Activated CD8-positive, alpha-beta memory T cell treated with anti-CD3 and anti-CD28 coated beads for 36 hours (primary cell): ENCODE results near the gene CDRT4. TPM values are rescaled to one million over a fixed set of nuclear protein-coding genes. Genes with fewer than 3 reads are reported as not detected.
"Not testable (repeated sequence)": the region's sequence is repeated elsewhere in the genome, so short reads cannot be mapped to it uniquely, and the experiment has no call there.

ENCODE experiments used
- CTCF ChIA-PET: fragments of 350-600 bp; sonication (Branson Sonifier 250); formaldehyde crosslinking; loops from one replicate; lab custom pipeline; 2021; ENCODE audit warnings: antibody characterized with exemption; lab: Charles Lee
- POLR2A ChIA-PET: fragments of 350-600 bp; sonication (Branson Sonifier 250); formaldehyde crosslinking; loops from one replicate; lab custom pipeline; 2021; ENCODE audit warnings: antibody characterized with exemption; lab: Charles Lee
- total RNA-seq, 2 experiments: library from RNA; stranded (reverse); gene quantifications; one replicate each; pipeline ENCODE4 v1.2.3, GENCODE V29; 2021

Gene CDRT4
- total RNA-seq, 2 experiments from 2014 or later, result 2.1 to 2.8 TPM

GRCh38 chr17:15440347-15440746 is 27.1 kb downstream of the CDRT4 start:
- ChIA-PET POLR2A (no interaction called here), CTCF (interaction anchor here (1.2 kb wide), 1 partner anchor 63 kb away, joined by 3 read pairs; no protein-coding TSS in a partner anchor)

DNA sequence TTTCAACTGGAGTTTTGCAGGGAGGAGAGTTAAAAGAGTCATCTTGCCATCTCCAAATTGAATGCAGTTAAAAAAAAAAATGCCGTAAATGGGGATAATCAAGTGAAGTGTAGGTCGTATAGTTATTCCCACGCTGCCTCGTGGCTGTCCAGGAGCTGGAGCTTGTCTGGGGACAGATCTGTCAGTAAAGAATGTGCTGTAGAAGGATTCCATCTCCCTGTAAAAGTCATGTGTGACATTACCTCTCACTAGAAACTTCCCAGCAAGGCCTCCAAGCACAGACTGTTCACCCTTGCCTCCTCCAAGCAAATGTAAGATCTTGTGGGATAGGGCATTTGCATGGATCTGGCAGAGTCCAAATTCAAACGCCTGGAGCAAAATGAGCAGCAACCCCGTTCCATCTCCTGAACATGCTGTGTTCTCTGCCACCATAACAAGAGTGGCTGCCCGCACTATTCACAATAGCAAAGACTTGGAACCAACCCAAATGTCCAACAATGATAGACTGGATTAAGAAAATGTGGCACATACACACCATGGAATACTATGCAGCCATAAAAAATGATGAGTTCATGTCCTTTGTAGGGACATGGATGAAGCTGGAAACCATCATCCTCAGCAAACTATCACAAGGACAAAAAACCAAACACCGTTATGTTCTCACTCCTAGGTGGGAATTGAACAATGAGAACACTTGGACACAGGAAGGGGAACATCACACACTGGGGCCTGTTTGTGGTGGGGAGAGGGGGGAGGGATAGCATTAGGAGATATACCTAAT is 28.0 kb downstream of the CDRT4 start:
- POLR2A ChIA-PET, result not testable (repeated sequence)
- CTCF ChIA-PET, result interaction anchor here (1.2 kb wide), 1 partner anchor 63 kb away, joined by 3 read pairs; no protein-coding TSS in a partner anchor

- CTCF ChIA-PET, result no interaction called here
Observed at GRCh38 chr17:15438491-15439105, 28.8 kb downstream of the CDRT4 start.

GRCh38 chr17:15437303-15437635 is 30.2 kb downstream of the CDRT4 start:
- ChIA-PET POLR2A (no interaction called here), CTCF (no interaction called here)

More at GRCh38 chr17:15438491-15439105, 28.8 kb downstream of the CDRT4 start:
- POLR2A ChIA-PET, result no interaction called here

DNA sequence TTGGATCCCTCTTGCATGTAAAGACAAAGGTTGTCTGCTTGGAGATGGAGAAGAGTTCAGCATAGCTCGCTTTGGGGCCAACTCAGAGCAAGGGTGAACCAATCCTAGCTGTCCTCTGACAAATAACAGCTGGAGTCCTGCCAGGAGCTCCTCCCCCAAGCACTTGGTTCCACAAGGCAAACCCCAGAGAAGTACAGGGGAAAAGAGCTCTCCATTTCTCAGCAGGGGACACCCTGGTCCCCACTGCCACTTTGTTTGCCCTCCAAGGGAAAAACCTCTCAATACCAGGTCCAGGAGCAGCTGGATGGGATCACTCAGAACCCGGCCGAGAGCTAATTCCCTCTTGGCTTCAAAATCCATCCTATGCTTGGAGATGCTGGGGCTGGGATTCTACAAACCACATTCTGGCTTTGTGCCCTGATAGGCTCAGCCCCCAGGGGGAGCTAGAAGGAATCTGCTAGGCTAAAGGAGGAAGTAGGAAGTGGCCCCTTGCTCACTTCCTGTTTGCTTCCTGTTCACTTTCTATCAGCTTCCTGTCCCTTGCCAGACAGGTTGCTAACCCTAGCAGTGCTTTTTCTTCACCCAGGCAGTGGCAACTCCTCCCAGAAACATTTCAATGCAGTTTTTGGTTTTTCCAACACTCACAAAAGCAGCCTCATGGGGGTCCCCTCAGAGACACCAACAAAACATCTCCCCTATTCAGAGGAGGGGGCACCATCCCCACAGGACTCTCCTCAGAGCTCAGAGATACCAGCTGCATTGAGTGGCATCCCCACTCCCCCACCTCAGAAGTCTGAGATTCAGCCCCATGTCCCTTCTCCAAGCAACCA is 30.7 kb downstream of the CDRT4 start:
- ChIA-PET CTCF (no interaction called here), POLR2A (no interaction called here)

GRCh38 chr17:15434956-15435355 is 32.5 kb downstream of the CDRT4 start:
- CTCF ChIA-PET, result no interaction called here

GRCh38 chr17:15432807-15433611 is 34.4 kb downstream of the CDRT4 start:
- ChIA-PET POLR2A (no interaction called here), CTCF (no interaction called here)

More at GRCh38 chr17:15434956-15435355, 32.5 kb downstream of the CDRT4 start:
- POLR2A ChIA-PET, result no interaction called here

DNA sequence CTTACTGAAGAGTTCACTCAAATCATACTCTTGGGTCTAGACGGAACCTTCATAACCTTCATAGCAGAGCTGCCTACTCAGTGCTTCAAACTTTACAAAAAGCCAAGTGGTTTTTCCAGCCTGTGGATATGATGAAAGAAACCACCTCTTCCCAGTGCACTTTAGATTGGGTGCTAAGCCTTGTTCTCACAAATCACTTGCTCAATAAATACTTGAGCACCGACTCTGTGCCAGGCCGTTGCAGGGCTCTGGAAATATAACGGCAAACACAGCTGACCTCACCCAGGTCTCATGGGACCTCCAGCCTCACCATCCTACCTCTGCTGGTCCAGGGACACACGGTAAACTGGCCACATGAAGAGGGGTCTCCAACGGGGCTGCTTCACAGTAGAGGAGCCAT is 35.7 kb downstream of the CDRT4 start:
- ChIA-PET CTCF (no interaction called here), POLR2A (no interaction called here)

GRCh38 chr17:15431196-15431595 is 36.2 kb downstream of the CDRT4 start:
- CTCF ChIA-PET, result no interaction called here
- POLR2A ChIA-PET, result no interaction called here

- POLR2A ChIA-PET, result no interaction called here
- CTCF ChIA-PET, result no interaction called here
Observed at GRCh38 chr17:15424521-15424920, 42.9 kb downstream of the CDRT4 start.

DNA sequence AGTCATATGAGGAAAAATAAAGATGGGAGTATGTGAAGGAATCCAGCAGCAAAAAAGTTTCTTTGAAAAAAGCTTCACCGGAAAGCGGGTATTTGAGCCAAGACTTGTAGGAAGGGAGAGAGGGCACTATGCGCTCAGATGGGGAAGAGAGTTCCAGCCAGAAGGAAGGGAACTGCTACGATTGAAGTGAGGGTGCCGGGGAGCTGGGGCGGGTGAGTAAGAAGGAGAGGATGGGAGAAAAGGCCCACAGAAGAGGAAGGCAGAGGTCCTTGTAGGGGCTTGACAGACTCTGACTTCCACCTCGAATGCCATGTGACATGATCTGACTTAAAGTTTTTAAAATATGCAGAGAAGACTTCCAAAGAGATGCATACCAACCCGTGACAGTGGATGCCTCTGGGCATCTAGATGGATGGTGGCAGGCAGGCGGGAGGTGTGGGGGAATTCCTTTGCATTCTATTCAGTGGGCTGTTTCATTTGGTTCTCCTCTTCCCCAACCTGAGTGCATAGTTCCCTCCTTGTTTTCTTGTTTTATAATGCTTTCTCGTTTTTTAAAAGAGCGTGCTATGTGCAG is 44.9 kb downstream of the CDRT4 start:
- ChIA-PET POLR2A (no interaction called here), CTCF (no interaction called here)

DNA sequence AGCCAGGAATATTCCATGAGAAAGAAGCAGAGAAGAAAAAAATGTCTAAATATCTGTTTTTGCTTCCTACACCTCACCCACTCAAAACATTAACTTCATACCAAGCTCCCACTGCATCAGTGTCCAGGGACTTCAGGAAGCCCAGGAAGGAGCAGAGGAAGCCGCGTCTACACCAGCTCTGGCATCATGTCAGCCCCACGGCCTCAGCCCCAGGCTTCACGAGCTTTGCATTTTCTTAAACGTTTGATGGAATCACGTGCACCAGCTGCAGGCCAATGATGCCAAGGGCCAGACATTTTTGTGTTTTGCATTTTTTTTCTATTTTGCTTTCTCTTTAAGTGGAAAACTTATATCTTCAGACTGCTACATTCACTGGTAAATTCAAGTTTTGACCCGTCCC is 48.6 kb downstream of the CDRT4 start:
- POLR2A ChIA-PET, result no interaction called here

GRCh38 chr17:15414532-15415306 is 52.7 kb downstream of the CDRT4 start:
- CTCF ChIA-PET, result no interaction called here

More for the DNA sequence above, 48.6 kb downstream of the CDRT4 start:
- CTCF ChIA-PET, result no interaction called here

DNA sequence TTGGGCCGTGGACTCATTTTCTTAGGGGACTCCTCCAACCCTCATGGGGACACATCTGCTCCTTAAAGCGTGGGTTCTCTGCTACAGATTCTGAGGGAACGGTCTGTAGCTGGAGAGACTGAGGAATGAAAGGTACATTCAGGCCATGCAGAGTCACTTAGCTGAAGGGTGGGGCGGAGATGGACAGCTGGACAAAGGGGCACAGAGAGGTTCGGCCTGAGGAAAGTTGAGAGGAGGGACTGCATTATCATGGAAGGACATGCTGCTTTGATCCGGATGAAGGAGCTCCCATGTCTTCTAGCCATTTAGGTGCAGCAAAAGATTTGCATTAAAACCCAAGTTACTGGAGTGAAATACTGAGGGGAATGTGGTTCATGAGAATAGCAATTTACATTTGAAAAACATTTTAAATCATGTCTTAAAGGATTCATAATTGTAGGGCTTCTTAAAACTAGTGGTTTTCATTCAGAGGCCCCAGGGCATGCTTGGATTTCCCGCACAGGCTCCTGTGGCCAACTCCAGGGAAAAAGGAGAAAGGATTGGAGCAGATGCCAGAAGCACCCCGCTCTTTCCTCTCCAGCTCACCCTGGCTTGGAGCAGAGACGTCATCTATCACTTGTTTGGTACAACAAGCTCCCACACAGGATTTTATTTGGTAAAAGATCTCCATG is 54.2 kb downstream of the CDRT4 start:
- CTCF ChIA-PET, result interaction anchor here (0.6 kb wide), 1 partner anchor 23 kb away, joined by 3 read pairs; no protein-coding TSS in a partner anchor
- POLR2A ChIA-PET, result no interaction called here

More at GRCh38 chr17:15414532-15415306, 52.7 kb downstream of the CDRT4 start:
- POLR2A ChIA-PET, result no interaction called here

DNA sequence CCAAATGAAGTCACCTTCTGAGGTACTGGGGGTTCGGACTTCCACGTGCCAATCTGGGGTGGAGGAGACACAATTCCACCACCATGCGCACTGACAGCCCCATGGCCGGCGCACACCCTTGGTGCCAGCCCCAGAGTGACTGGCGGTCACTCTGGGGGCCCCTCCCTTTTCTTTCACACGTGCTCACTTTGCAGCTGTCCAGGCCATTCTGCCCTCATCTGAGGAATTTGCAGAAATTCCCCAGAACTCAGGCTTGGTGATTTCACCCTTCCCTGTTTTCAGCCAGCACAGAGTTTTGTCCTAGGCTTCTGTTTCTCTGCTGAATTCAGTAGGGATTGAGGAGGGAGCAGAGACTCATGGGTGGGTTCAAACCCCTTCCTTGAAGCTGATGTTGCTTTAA is 54.8 kb downstream of the CDRT4 start:
- CTCF ChIA-PET, result no interaction called here
- POLR2A ChIA-PET, result no interaction called here

GRCh38 chr17:15411384-15412198 is 55.8 kb downstream of the CDRT4 start:
- CTCF ChIA-PET, result no interaction called here
- POLR2A ChIA-PET, result no interaction called here

- ChIA-PET POLR2A (no interaction called here), CTCF (no interaction called here)
Observed at GRCh38 chr17:15409721-15410250, 57.6 kb downstream of the CDRT4 start.
